Duodenal mucosa (tissue), 2 donors: ENCODE measurements around the gene TIMM22.

Experiments used
- H3K27ac ChIP-seq: one replicate; pipeline ENCODE4 v1.7.0; 2013; ENCODE audit warnings: low read depth, low read length
- H3K27me3 ChIP-seq, 2 donors: one replicate each; pipeline ENCODE4 v1.7.0; 2013; ENCODE audit warnings: low read length in 2 of 2, control low read depth in 1 of 2; ENCODE audit not compliant: insufficient read depth in 2 of 2, control insufficient read depth in 1 of 2
- H3K36me3 ChIP-seq, 2 donors: one replicate each; pipeline ENCODE4 v1.7.0; 2013; ENCODE audit warnings: low read length in 2 of 2, control low read depth in 1 of 2; ENCODE audit not compliant: insufficient read depth in 2 of 2, control insufficient read depth in 1 of 2
- H3K4me1 ChIP-seq, 2 donors: one replicate each; pipeline ENCODE4 v1.7.0; 2013; ENCODE audit warnings: low read length in 2 of 2, control low read depth in 1 of 2; ENCODE audit not compliant: insufficient read depth in 2 of 2, control insufficient read depth in 1 of 2
- H3K4me3 ChIP-seq, 2 donors: one replicate each; pipeline ENCODE4 v1.7.0; 2013; ENCODE audit warnings: low read length in 2 of 2, low read depth in 1 of 2
- H3K9ac ChIP-seq, 2 donors: one replicate each; pipeline ENCODE4 v1.7.0; 2013; ENCODE audit warnings: low read length in 2 of 2, low read depth in 1 of 2
- H3K9me3 ChIP-seq, 2 donors: one replicate each; pipeline ENCODE4 v1.7.0; 2013; ENCODE audit warnings: low read length in 2 of 2, control low read depth in 1 of 2; ENCODE audit not compliant: control insufficient read depth in 1 of 2

The TIMM22 gene

GRCh38 chr17:1030684-1031532, 34.0 kb downstream of the TIMM22 start:
- H3K9me3 ChIP-seq: no peaks in the 10 kb centered on the region
- peak overlapping the region; percentile 20 for H3K27ac ChIP-seq
- H3K9ac ChIP-seq: no peak overlapping the region
- peaks cover 12 to 58% of the 10 kb centered on the region in 2 donors for H3K36me3 ChIP-seq
- H3K4me1 ChIP-seq: no peaks in the 10 kb centered on the region
- H3K4me3 ChIP-seq: no peak overlapping the region
- H3K27me3 ChIP-seq: no peaks in the 10 kb centered on the region

GRCh38 chr17:1031711-1032110, 34.8 kb downstream of the TIMM22 start:
- no peak overlapping the region for H3K4me3 ChIP-seq
- no peaks in the 10 kb centered on the region for H3K27me3 ChIP-seq
- peaks cover 10 to 58% of the 10 kb centered on the region in 2 donors for H3K36me3 ChIP-seq
- H3K4me1 ChIP-seq: no peaks in the 10 kb centered on the region
- H3K9me3 ChIP-seq: no peaks in the 10 kb centered on the region
- H3K27ac ChIP-seq: no peak overlapping the region
- H3K9ac ChIP-seq: no peak overlapping the region

- Histone ChIP-seq H3K27me3 (no peaks in the 10 kb centered on the region), H3K9me3 (no peaks in the 10 kb centered on the region), H3K27ac (no peak overlapping the region)
These were observed 35.5 kb downstream of the TIMM22 start for GRCh38 chr17:1032391-1032790.

GRCh38 chr17:1033503-1033902, 36.6 kb downstream of the TIMM22 start:
- no peaks in the 10 kb centered on the region for H3K4me1 ChIP-seq
- H3K27me3 ChIP-seq: no peaks in the 10 kb centered on the region
- H3K9ac ChIP-seq: no peak overlapping the region
- peaks cover 13 to 59% of the 10 kb centered on the region in 2 donors for H3K36me3 ChIP-seq
- no peak overlapping the region for H3K27ac ChIP-seq
- H3K9me3 ChIP-seq: no peaks in the 10 kb centered on the region
- no peak overlapping the region for H3K4me3 ChIP-seq

More at GRCh38 chr17:1032391-1032790, 35.5 kb downstream of the TIMM22 start:
- no peaks in the 10 kb centered on the region for H3K4me1 ChIP-seq
- peaks cover 10 to 59% of the 10 kb centered on the region in 2 donors for H3K36me3 ChIP-seq
- no peak overlapping the region for H3K9ac ChIP-seq
- no peak overlapping the region for H3K4me3 ChIP-seq

- no peak overlapping the region for H3K27ac ChIP-seq
These were observed 37.8 kb downstream of the TIMM22 start for GRCh38 chr17:1034652-1035210.

GRCh38 chr17:1035546-1036170, 38.7 kb downstream of the TIMM22 start:
- H3K9me3 ChIP-seq: no peaks in the 10 kb centered on the region
- no peaks in the 10 kb centered on the region for H3K27me3 ChIP-seq
- H3K9ac ChIP-seq: no peak overlapping the region
- no peak overlapping the region for H3K27ac ChIP-seq
- H3K4me1 ChIP-seq: peaks cover 0 to 4% of the 10 kb centered on the region in 2 donors
- peaks cover 19 to 65% of the 10 kb centered on the region in 2 donors for H3K36me3 ChIP-seq
- H3K4me3 ChIP-seq: no peak overlapping the region

More at GRCh38 chr17:1034652-1035210, 37.8 kb downstream of the TIMM22 start:
- Histone ChIP-seq H3K9ac (no peak overlapping the region), H3K4me1 (no peaks in the 10 kb centered on the region), H3K27me3 (no peaks in the 10 kb centered on the region), H3K9me3 (no peaks in the 10 kb centered on the region), H3K4me3 (no peak overlapping the region), H3K36me3 (peaks cover 19 to 65% of the 10 kb centered on the region in 2 donors)

- Histone ChIP-seq H3K9me3 (no peaks in the 10 kb centered on the region), H3K4me1 (peaks cover 0 to 5% of the 10 kb centered on the region in 2 donors), H3K27ac (no peak overlapping the region), H3K27me3 (no peaks in the 10 kb centered on the region), H3K36me3 (peaks cover 19 to 66% of the 10 kb centered on the region in 2 donors), H3K4me3 (no peak overlapping the region), H3K9ac (no peak overlapping the region)
These were observed 39.4 kb downstream of the TIMM22 start for GRCh38 chr17:1036171-1036844.

GRCh38 chr17:1036845-1037237, 39.9 kb downstream of the TIMM22 start:
- Histone ChIP-seq H3K36me3 (peaks cover 20 to 68% of the 10 kb centered on the region in 2 donors), H3K9me3 (no peaks in the 10 kb centered on the region), H3K27me3 (no peaks in the 10 kb centered on the region), H3K9ac (no peak overlapping the region), H3K27ac (no peak overlapping the region), H3K4me3 (no peak overlapping the region), H3K4me1 (peaks cover 0 to 5% of the 10 kb centered on the region in 2 donors)

- Histone ChIP-seq H3K9ac (no peak overlapping the region), H3K4me1 (peaks cover 0 to 5% of the 10 kb centered on the region in 2 donors), H3K4me3 (no peak overlapping the region), H3K27me3 (no peaks in the 10 kb centered on the region), H3K36me3 (peaks cover 24 to 72% of the 10 kb centered on the region in 2 donors), H3K27ac (no peak overlapping the region), H3K9me3 (no peaks in the 10 kb centered on the region)
These were observed 40.4 kb downstream of the TIMM22 start for GRCh38 chr17:1037238-1037879.
